Brain microvascular endothelial cell (primary cell): Measurements from ENCODE around the gene TMEM170A.
"Not testable (repeated sequence)": the region's sequence is repeated elsewhere in the genome, so short reads cannot be mapped to it uniquely, and the experiment has no call there.

ENCODE experiments used
- DNase-seq: peaks from one replicate; pipeline ENCODE4 v3.0.0-alpha.2; 2020
- H3K27ac ChIP-seq: fragments of 250-450 bp; sonication (Bioruptor Pico); 2 replicates; pipeline ENCODE4 v1.5.1; 2020; ENCODE audit warnings: mild to moderate bottlenecking, moderate library complexity
- H3K27me3 ChIP-seq: fragments of 250-450 bp; sonication (Bioruptor Pico); replicated peaks from 2 replicates; pipeline ENCODE4 v1.5.1; 2020; ENCODE audit warnings: mild to moderate bottlenecking
- H3K36me3 ChIP-seq: fragments of 250-450 bp; sonication (Bioruptor Pico); replicated peaks from 2 replicates; pipeline ENCODE4 v1.5.1; 2020; ENCODE audit warnings: mild to moderate bottlenecking
- H3K4me3 ChIP-seq: 2 replicates; pipeline ENCODE4 v1.5.1; 2011; ENCODE audit warnings: low read depth, mild to moderate bottlenecking, control low read depth, low read length, moderate library complexity
- CTCF ChIP-seq: IDR thresholded peaks from 2 replicates; pipeline ENCODE4 v1.5.1; 2011; ENCODE audit warnings: low read depth, mild to moderate bottlenecking, moderate library complexity, low read length, control low read depth, inconsistent platforms; ENCODE audit errors: missing control alignments
- in situ Hi-C: cut with HindIII; loops from 2 replicates; pipeline ENCODE4 v1.10.0; 2017; ENCODE audit warnings: low sequenced_read_pairs, low pct_ligation_motif_present

The TMEM170A gene

GRCh38 chr16:75458439-75458838 lies 6.0 kb downstream of the TMEM170A start:
- no peak overlapping the region for H3K4me3 ChIP-seq
- H3K27me3 ChIP-seq: no peaks in the 10 kb centered on the region
- no peak for TF ChIP-seq CTCF
- no peak overlapping the region for H3K27ac ChIP-seq
- H3K36me3 ChIP-seq: no peaks in the 10 kb centered on the region
- no peak for DNase-seq
- in situ Hi-C loops: no loop called here

DNA sequence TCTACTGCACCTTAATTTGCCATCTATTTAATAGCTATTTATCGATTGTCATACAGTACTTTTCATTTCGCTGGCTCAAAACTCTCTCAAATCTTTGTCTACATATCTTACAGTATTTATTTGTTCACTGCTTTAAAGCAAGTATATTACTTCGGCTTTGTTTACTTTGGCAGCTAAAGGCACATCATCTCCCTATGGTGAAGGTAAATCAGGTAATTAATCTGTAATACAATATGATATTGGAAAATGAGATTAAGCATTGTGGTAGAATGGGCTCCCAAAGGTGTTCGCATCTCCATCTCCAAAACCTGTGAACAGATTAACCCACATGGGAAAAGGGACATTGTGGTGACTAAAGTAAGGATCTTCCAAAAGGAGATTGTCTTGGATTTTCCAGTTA lies 6.5 kb downstream of the TMEM170A start:
- no peak overlapping the region for H3K4me3 ChIP-seq
- H3K27ac ChIP-seq: no peak overlapping the region
- H3K27me3 ChIP-seq: no peaks in the 10 kb centered on the region
- H3K36me3 ChIP-seq: no peaks in the 10 kb centered on the region
- in situ Hi-C loops: no loop called here
- DNase-seq: no peak
- no peak for TF ChIP-seq CTCF

DNA sequence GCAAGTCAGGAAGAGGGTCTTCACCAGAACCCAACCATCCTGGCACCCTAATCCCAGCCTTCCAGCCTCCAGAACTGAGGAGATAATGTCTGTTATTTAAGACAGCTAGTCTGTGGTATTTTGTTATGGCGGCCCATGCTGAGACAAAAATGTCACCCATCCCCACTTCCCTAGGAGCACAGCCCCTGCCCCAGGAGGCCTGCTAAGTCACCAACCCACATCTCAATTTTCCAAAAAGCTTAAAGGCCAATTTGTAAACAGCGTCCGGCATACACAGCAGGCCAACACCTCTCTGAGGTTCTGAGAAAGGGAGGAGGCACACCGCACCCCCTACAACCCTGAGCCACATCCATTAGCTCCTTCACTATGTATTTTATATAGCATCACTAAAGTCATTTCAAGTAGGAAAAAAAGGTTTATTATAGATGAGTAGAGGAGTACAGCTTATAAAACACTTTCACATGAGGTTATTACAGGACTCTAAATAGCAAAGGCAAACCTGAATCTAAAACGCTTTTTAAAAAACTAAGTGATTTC lies 6.9 kb downstream of the TMEM170A start:
- TF ChIP-seq CTCF: no peak
- no peak for DNase-seq
- no peaks in the 10 kb centered on the region for H3K36me3 ChIP-seq
- in situ Hi-C loops: no loop called here
- H3K27ac ChIP-seq: no peak overlapping the region
- no peak overlapping the region for H3K4me3 ChIP-seq
- no peaks in the 10 kb centered on the region for H3K27me3 ChIP-seq

DNA sequence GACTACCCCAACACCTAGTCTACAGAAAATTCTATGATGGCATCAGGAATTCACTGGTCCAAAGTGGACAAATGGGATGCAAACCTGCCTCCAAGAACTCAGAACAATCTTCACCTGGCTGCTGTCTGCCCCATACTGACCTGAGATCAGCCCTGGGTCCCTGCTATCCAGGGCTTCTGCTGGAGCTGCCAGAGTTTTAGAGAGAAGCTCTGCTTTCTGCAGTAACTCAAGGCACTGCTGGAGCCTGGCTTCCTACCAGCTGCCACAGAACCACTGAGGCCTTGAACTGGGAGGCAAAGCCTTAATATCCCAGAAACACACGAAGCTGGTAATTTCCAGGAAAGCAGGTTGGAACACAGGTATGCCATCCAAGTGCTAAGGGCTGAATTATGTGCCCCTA lies 7.5 kb downstream of the TMEM170A start:
- TF ChIP-seq CTCF: no peak
- no peaks in the 10 kb centered on the region for H3K27me3 ChIP-seq
- H3K4me3 ChIP-seq: no peak overlapping the region
- in situ Hi-C loops: no loop called here
- no peaks in the 10 kb centered on the region for H3K36me3 ChIP-seq
- no peak overlapping the region for H3K27ac ChIP-seq
- DNase-seq: no peak

DNA sequence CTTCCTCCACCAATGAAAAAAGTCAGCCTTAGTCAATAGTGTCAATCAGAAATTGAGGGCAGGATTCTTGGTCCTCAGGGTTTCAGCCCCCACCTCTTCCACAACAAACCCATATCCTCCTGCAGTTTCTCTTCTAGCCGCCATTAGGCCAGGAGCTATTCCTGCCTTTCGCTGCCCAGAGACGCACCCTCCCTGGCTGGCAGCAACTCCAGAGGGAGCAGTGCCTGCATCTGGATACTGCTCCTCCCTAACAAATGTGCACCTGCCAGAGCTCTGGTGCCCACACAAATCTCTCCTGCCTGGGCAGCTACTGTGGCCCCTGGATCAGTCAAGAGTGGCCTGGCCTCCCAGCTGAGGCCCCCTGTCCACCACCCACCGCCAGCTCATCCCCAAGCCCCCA lies 8.0 kb downstream of the TMEM170A start:
- DNase-seq, H3K4me3 ChIP-seq, in situ Hi-C loops, H3K36me3 ChIP-seq, H3K27ac ChIP-seq, H3K27me3 ChIP-seq: not testable (repeated sequence)

- Histone ChIP-seq H3K36me3 (peaks cover 3% of the 10 kb centered on the region), H3K27me3 (no peaks in the 10 kb centered on the region), H3K4me3 (no peak overlapping the region), H3K27ac (no peak overlapping the region)
- no peak for TF ChIP-seq CTCF
- in situ Hi-C loops: no loop called here
- no peak for DNase-seq
Observed at GRCh38 chr16:75455677-75456076, 8.8 kb downstream of the TMEM170A start.
